Heart left ventricle (tissue), 16 donors: ENCODE results near the gene AQP3. TPM values are rescaled to one million over a fixed set of nuclear protein-coding genes. Genes with fewer than 3 reads are reported as not detected.
A peak's percentile ranks its signal among the peaks of the same experiment; 100 is the strongest.
"Not testable (repeated sequence)": the region's sequence is repeated elsewhere in the genome, so short reads cannot be mapped to it uniquely, and the experiment has no call there.

Experiments used
- ATAC-seq, 4 donors: fragments of 200-7000 bp; cut with Tn5 transposase; one replicate each; pipeline ENCODE4 v1.9.1; 2020 to 2022; ENCODE audit warnings: moderate library complexity in 4 of 4, mild to moderate bottlenecking in 3 of 4, moderate number of reproducible peaks in 1 of 4
- DNase-seq, 5 donors: peaks; one replicate each; pipeline ENCODE4 v3.0.0-alpha.2; 2020
- H3K27ac ChIP-seq, 12 donors: fragments of 200-600 bp; sonication (generic) in 4 of 12; one replicate each; pipeline versions ENCODE4 v1.5.0 to v1.8.0; 2016 to 2022; ENCODE audit warnings: mild to moderate bottlenecking in 2 of 12
- H3K27me3 ChIP-seq, 9 donors: fragments of 200-600 bp; sonication (generic) in 2 of 9; one replicate each; pipeline versions ENCODE4 v1.5.1 to v1.8.0; 2016 to 2022; ENCODE audit warnings: mild to moderate bottlenecking in 3 of 9
- H3K36me3 ChIP-seq, 9 donors: fragments of 200-600 bp; sonication (generic) in 2 of 9; one replicate each; pipeline versions ENCODE4 v1.5.0 to v1.8.0; 2018 to 2022; ENCODE audit warnings: mild to moderate bottlenecking in 2 of 9
- H3K4me1 ChIP-seq, 12 donors: fragments of 200-600 bp; sonication (generic) in 4 of 12; one replicate each; pipeline versions ENCODE4 v1.5.0 to v1.8.0; 2016 to 2022; ENCODE audit warnings: mild to moderate bottlenecking in 3 of 12
- H3K4me3 ChIP-seq, 12 donors: fragments of 200-600 bp; sonication (generic) in 4 of 12; one replicate each; pipeline versions ENCODE4 v1.5.0 to v1.8.0; 2017 to 2022; ENCODE audit warnings: mild to moderate bottlenecking in 9 of 12, moderate library complexity in 4 of 12
- H3K9me3 ChIP-seq, 12 donors: fragments of 200-600 bp; sonication (generic) in 4 of 12; one replicate each; pipeline versions ENCODE4 v1.5.0 to v1.8.0; 2016 to 2022; ENCODE audit warnings: mild to moderate bottlenecking in 1 of 12
- CTCF ChIP-seq, 12 donors: fragments of 200-600 bp; sonication (generic) in 4 of 12; IDR thresholded peaks; one replicate each; pipeline versions ENCODE4 v1.5.0 to v1.8.0; 2018 to 2022; ENCODE audit warnings: antibody characterized with exemption in 12 of 12, mild to moderate bottlenecking in 5 of 12
- POLR2A ChIP-seq, 2 donors: fragments of 450-650 bp; IDR thresholded peaks; one replicate each; pipeline ENCODE4 v1.6.1; 2017; ENCODE audit warnings: antibody characterized with exemption in 2 of 2, mild to moderate bottlenecking in 2 of 2, moderate library complexity in 2 of 2
- WGBS, 4 donors: extraction: QIAGEN DNeasy Blood & Tissue Kit in 2 of 4; methylation state at CpG; one replicate each; pipeline versions ENCODE4 v1.1.5 to v1.1.7; 2013 to 2018; 5-methylcytosine and 5-hydroxymethylcytosine counted together
- intact Hi-C, 10 donors: fragments of 100-400 bp; cut with DNase I; formaldehyde crosslinking; loops; one replicate each; pipeline versions ENCODE4 v1.11.1 to v1.14.2; 2022
- long read RNA-seq, 3 donors: library from polyadenylated mRNA; unstranded; transcript quantifications; one replicate each; pipeline ENCODE4 v2.0.0, GENCODE V29; 2020 to 2021
- polyA plus RNA-seq, 2 donors: library from polyadenylated mRNA; stranded (reverse); fragments of 200-250 nt; gene quantifications; one replicate each; pipeline ENCODE4 v1.2.3, GENCODE V29; 2013
- total RNA-seq, 9 donors: library from RNA; depleted of rRNA in 2 of 9; stranded (reverse); fragments of >200 nt in 2 of 9; fragmentation: NEBNext Ultra II Directional in 3 of 9; extraction: Animal tissue kit (Norgen Biotek cat#: 25700) in 3 of 9; gene quantifications; one replicate each; pipeline versions ENCODE4 v1.1.0 to v1.2.4, GENCODE V29; 2016 to 2023
- donor health status: ischemic (EF 13 %, LVEDD 7.1; RV severe dilation, severe dysfunction).
- donor health status: healthy with polysubstance abuse.
- donor health status: DM: no; HTN: yes; CAD: no.
- donor health status: DM: no; HTN: no; CAD: no.
- donor health status: ischemic (EF 25% LVEDD 6.9; RV normal size, moderate dysfunction).
- donor health status: ischemic (EF 25% LVEDD 5.7; RV mildly dilated, moderate dysfunction).
- donor health status: healthy.
- donor health status: DM: yes; HTN: yes; CAD: no.
- donor health status: ischemic (EF 35%, LVEDD 5.7; RV mildly dilated, moderate dysfunction).
- donor health status: nonischemic (EF 11% LVEDD 7.7; RV severe dilation, severe dysfunction).
- donor health status: DM: yes; HTN: yes; CAD: no.
- donor health status: PGD.
- donor health status: ischemic (EF 29% LVEDD 5.4; RV normal size, mild dysfunction).
- donor health status: nonischemic (EF 23%, LVEDD 6.1; RV moderate dilation, normal function).

AQP3 gene
- total RNA-seq (100 to 1,000 TPM in 1 of 9 donors, 10 to 100 TPM in 6, 1 to 10 TPM in 2; 6.0 to 116 (median 13.3) TPM), polyA plus RNA-seq (10 to 100 TPM in 1 of 2 donors, 1 to 10 TPM in 1; 7.5 to 27.1 TPM)
- long read RNA-seq, donor 1, transcript AQP3-205 (3 exons, 898 nt) = minor isoform, 5 of 20 reads
- long read RNA-seq, donor 1, transcript AQP3-201 (6 exons, 1,871 nt) = major isoform, 9 of 20 reads
- long read RNA-seq, donor 1, partial matches to known transcripts = 3 of 20 reads
- long read RNA-seq, donor 1, other reads (novel, unspliced or antisense) = 3 of 20 reads
- long read RNA-seq, donor 2, transcript AQP3-205 (3 exons, 898 nt) = minor isoform, 12 of 188 reads
- long read RNA-seq, donor 2, transcript AQP3-201 (6 exons, 1,871 nt) = major isoform, 156 of 188 reads
- long read RNA-seq, donor 2, partial matches to known transcripts = 15 of 188 reads
- long read RNA-seq, donor 2, other reads (novel, unspliced or antisense) = 5 of 188 reads
- long read RNA-seq, donor 3, transcript AQP3-201 (6 exons, 1,871 nt) = major isoform, 5 of 7 reads
- long read RNA-seq, donor 3, partial matches to known transcripts = 0 of 7 reads
- long read RNA-seq, donor 3, other reads (novel, unspliced or antisense) = 2 of 7 reads

- ATAC-seq = peak; percentile 70 to 87 (median 86)
- peaks cover 0 to 5% (median 0%) of the 10 kb centered on the region in 9 donors for H3K36me3 ChIP-seq
- 1 to 3% (median 3%) methylated on average over 18 to 50 of the region's 50 CpGs for WGBS, 4 donors
- no peaks in the 10 kb centered on the region for H3K27me3 ChIP-seq
- H3K4me1 ChIP-seq = peaks cover 0 to 27% (median 12%) of the 10 kb centered on the region in 12 donors
- no peaks in the 10 kb centered on the region for H3K9me3 ChIP-seq
- DNase-seq = peak; percentile 63 to 84 (median 72)
- peak within 1 kb of the TSS; percentile 26 to 67 (median 58) for H3K4me3 ChIP-seq
- intact Hi-C loops = loop anchor here in 1 of 10 donors (5.0 kb wide), 1 partner anchor 70 kb away; no protein-coding TSS in a partner anchor
- TF ChIP-seq POLR2A (IDR thresholded peaks at IDR 0.05) = peak in 1 of 2 donors; percentile 13
- peak in 11 of 12 donors; percentile 12 to 51 (median 31) for TF ChIP-seq CTCF (IDR thresholded peaks at IDR 0.05)
- H3K27ac ChIP-seq = peak within 1 kb of the TSS in 11 of 12 donors; percentile 38 to 80 (median 63)
These were observed at the start of gene AQP3 for GRCh38 chr9:33446946-33447798. Gene AQP3 (minus strand): TSS chr9:33447593. CDS start chr9:33447530, 63 bp downstream.

- intact Hi-C loops, H3K27me3 ChIP-seq, H3K4me1 ChIP-seq, H3K9me3 ChIP-seq, H3K36me3 ChIP-seq, H3K4me3 ChIP-seq, H3K27ac ChIP-seq, ATAC-seq, DNase-seq: not testable (repeated sequence)
- 56 to 65% (median 61%) methylated on average over 2 of the region's 2 CpGs for WGBS, 4 donors
These were observed 46.4 kb upstream of the AQP3 start for GRCh38 chr9:33493819-33494218.

- ATAC-seq = no peak
- no peaks in the 10 kb centered on the region for H3K36me3 ChIP-seq
- intact Hi-C loops = no loop called here
- WGBS, 4 donors = 80 to 84% (median 82%) methylated on average over 2 of the region's 2 CpGs
- no peaks in the 10 kb centered on the region for H3K9me3 ChIP-seq
- TF ChIP-seq CTCF (IDR thresholded peaks at IDR 0.05) (no peak), POLR2A (IDR thresholded peaks at IDR 0.05) (no peak)
- DNase-seq = no peak
- H3K4me3 ChIP-seq = no peak overlapping the region
- H3K27ac ChIP-seq = no peak overlapping the region
- H3K27me3 ChIP-seq = no peaks in the 10 kb centered on the region
- peaks cover 0 to 3% (median 0%) of the 10 kb centered on the region in 12 donors for H3K4me1 ChIP-seq
These were observed 41.7 kb upstream of the AQP3 start for GRCh38 chr9:33489066-33489465.

GRCh38 chr9:33485312-33485711, 37.9 kb upstream of the AQP3 start:
- H3K27me3 ChIP-seq, H3K4me1 ChIP-seq, H3K27ac ChIP-seq, H3K36me3 ChIP-seq, ATAC-seq, intact Hi-C loops, DNase-seq, H3K4me3 ChIP-seq, H3K9me3 ChIP-seq: not testable (repeated sequence)
